ENCODE data around the gene MSL1. TPM values are rescaled to one million over a fixed set of nuclear protein-coding genes. Genes with fewer than 3 reads are reported as not detected.

The MSL1 gene
- total RNA-seq, 1 donor from 2014 or later = 135 TPM

GRCh38 chr17:40168262-40168832 lies 46.6 kb downstream of the MSL1 start:
- DNase-seq (ENCODE audit: low spot score in 2 of 2, unreplicated experiment in 2 of 2) = no peak
- H3K9me3 Mint-ChIP-seq = no peaks in the 10 kb centered on the region
- H3K4me1 Mint-ChIP-seq = peaks cover 8% of the 10 kb centered on the region
- peak; percentile 79 for TF ChIP-seq CTCF (IDR thresholded peaks at IDR 0.05; ENCODE audit: unreplicated experiment)
- no peaks in the 10 kb centered on the region for H3K27me3 Mint-ChIP-seq (ENCODE audit: low read depth)
- peaks cover 39% of the 10 kb centered on the region for H3K36me3 Mint-ChIP-seq
- H3K4me3 Mint-ChIP-seq = peak overlapping the region; percentile 4
- H3K27ac Mint-ChIP-seq = peak overlapping the region; percentile 97

GRCh38 chr17:40170325-40170724 lies 48.6 kb downstream of the MSL1 start:
- no peak for DNase-seq (ENCODE audit: low spot score in 2 of 2, unreplicated experiment in 2 of 2)
- Mint-ChIP-seq H3K27me3 (ENCODE audit: low read depth) (no peaks in the 10 kb centered on the region), H3K4me3 (no peak overlapping the region), H3K27ac (no peak overlapping the region), H3K9me3 (no peaks in the 10 kb centered on the region), H3K36me3 (peaks cover 39% of the 10 kb centered on the region), H3K4me1 (peaks cover 8% of the 10 kb centered on the region)
- TF ChIP-seq CTCF (IDR thresholded peaks at IDR 0.05; ENCODE audit: unreplicated experiment) = no peak

GRCh38 chr17:40171750-40172149 lies 50.0 kb downstream of the MSL1 start:
- Mint-ChIP-seq H3K9me3 (no peaks in the 10 kb centered on the region), H3K4me3 (no peak overlapping the region), H3K4me1 (peaks cover 15% of the 10 kb centered on the region), H3K36me3 (peaks cover 41% of the 10 kb centered on the region), H3K27me3 (ENCODE audit: low read depth) (no peaks in the 10 kb centered on the region), H3K27ac (no peak overlapping the region)
- DNase-seq (ENCODE audit: low spot score in 2 of 2, unreplicated experiment in 2 of 2) = no peak
- no peak for TF ChIP-seq CTCF (IDR thresholded peaks at IDR 0.05; ENCODE audit: unreplicated experiment)

- no peak for TF ChIP-seq CTCF (IDR thresholded peaks at IDR 0.05; ENCODE audit: unreplicated experiment)
- H3K9me3 Mint-ChIP-seq = no peaks in the 10 kb centered on the region
- no peak for DNase-seq (ENCODE audit: low spot score in 2 of 2, unreplicated experiment in 2 of 2)
- peaks cover 36% of the 10 kb centered on the region for H3K36me3 Mint-ChIP-seq
- H3K4me1 Mint-ChIP-seq = peaks cover 14% of the 10 kb centered on the region
- H3K4me3 Mint-ChIP-seq = no peak overlapping the region
- no peak overlapping the region for H3K27ac Mint-ChIP-seq
- no peaks in the 10 kb centered on the region for H3K27me3 Mint-ChIP-seq (ENCODE audit: low read depth)
These were observed 51.5 kb downstream of the MSL1 start for GRCh38 chr17:40173091-40173777.

GRCh38 chr17:40173778-40174135 lies 52.0 kb downstream of the MSL1 start:
- no peak for DNase-seq (ENCODE audit: low spot score in 2 of 2, unreplicated experiment in 2 of 2)
- H3K27ac Mint-ChIP-seq = no peak overlapping the region
- H3K4me3 Mint-ChIP-seq = no peak overlapping the region
- H3K4me1 Mint-ChIP-seq = peaks cover 12% of the 10 kb centered on the region
- TF ChIP-seq CTCF (IDR thresholded peaks at IDR 0.05; ENCODE audit: unreplicated experiment) = no peak
- peaks cover 34% of the 10 kb centered on the region for H3K36me3 Mint-ChIP-seq
- no peaks in the 10 kb centered on the region for H3K27me3 Mint-ChIP-seq (ENCODE audit: low read depth)
- no peaks in the 10 kb centered on the region for H3K9me3 Mint-ChIP-seq
